Measurements from ENCODE around the gene DPYSL5.
"Not testable (repeated sequence)": the region's sequence is repeated elsewhere in the genome, so short reads cannot be mapped to it uniquely, and the experiment has no call there.

The DPYSL5 gene

DNA sequence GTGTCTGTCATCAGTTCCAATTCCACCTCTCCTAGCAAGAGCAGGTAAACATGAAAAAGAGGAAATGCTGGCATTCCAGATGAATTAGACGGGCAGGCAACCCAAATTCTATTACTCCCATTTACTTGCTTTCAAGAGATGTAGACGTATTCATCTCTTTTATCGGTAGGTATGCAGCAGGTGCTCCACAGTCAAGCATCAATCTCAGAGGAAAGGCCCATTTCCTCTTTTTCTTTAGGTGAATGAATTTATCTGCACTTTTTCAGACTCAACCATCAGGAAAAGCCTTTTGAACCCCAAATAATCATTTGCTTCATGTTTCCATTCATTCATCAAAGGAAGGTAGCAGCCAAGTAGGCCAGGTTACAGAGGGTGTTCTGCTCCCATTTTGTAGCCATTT, 27.9 kb downstream of the DPYSL5 start:
- no peak for DNase-seq

DNA sequence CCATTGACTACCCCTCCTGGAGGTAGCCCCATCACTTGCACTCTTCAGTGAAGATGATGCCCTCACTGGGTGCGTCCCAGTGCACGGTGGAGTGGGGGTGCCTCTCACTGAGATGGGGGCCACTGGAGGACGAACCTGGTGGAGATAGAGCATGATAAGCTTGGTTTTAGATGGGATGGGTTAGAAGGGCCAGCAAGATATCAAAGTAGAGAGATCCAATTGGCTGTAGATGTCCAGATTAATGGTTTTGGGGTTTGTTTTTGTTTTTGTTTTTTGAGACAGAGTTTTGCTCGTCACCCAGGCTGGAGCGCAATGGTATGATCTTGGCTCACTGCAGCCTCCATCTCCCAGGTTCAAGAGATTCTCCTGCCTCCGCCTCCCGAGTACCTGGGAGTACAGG, 28.3 kb downstream of the DPYSL5 start:
- DNase-seq: no peak

DNA sequence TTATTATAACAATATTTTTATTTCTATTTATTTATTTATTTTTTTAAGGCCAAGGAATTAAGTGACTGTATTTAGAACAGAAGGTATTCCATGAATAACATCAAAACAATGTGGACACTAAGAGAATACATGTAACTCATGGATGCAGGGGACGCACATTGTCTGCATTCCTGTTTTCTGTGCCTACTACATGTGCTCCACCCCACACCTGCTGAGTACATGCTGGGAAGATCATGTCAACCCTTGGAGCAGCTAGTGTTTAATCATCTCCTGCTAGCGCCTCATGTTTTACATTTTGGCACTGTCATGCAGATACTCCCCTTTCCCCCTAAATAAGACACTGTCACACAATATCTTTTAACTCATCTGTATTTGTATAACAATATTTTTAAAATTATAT, 29.3 kb downstream of the DPYSL5 start:
- DNase-seq: no peak

DNA sequence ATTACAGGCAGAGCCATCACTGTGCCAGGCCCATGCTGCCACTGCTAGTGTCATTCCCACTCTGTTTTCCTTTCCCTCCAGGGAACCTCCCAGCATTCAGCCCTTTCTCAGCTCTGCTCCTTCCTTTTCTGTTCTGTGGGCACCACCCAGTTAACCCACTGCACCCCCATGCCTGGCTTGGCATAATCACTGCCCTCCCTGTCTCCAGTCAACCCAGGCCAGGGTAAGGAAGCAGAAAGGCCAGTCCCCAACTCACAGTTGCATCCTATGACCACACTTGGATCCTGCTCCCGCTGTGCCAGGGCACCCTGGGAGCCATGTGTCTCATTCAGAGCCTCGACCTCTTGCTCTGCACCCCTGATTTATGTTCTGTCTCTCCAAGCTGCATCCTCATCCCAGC, 32.2 kb downstream of the DPYSL5 start:
- DNase-seq: no peak

DNA sequence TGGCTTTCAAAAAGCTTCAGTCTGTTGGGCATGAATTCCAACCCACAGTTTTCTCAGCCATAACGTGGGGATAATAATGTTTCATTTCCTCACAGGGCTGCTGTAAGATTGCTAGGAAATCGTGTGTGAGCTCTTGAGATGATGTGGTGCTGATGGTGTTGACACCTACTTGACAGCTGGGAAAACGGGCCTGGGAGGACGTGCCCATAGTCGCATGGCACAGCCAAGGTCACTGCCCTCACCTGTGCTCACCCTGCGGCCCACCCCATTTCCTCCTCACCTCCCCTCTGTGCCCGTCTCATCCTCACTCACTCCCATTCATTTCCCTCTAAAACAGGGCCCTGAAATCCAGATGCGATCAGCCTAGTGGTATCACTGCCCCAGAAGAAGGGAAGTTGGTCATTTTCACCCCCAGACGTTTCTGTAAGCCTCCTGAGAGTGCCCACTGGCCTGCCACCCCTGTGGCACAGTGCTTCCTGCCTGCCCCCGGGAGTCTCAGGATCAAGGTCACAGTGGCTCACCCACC, 33.0 kb downstream of the DPYSL5 start:
- no peak for DNase-seq

DNA sequence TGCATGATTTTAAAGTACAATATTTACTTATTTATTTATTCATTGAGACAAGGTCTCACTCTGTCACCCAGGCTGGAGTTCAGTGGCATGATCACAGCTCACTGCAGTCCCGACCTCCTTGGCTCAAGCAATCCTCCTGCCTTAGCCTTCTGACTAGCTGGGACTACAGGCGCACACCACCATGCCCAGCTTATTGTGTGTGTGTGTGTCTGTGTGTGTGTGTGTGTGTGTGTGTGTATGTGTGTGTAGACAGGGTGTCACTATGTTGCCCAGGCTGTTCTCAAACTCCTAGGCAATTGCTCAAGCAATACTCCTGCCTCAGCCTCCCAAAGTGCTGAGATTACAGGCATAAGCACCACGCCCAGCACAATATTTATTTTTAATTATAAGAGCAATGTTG, 34.3 kb downstream of the DPYSL5 start:
- DNase-seq: not testable (repeated sequence)

DNA sequence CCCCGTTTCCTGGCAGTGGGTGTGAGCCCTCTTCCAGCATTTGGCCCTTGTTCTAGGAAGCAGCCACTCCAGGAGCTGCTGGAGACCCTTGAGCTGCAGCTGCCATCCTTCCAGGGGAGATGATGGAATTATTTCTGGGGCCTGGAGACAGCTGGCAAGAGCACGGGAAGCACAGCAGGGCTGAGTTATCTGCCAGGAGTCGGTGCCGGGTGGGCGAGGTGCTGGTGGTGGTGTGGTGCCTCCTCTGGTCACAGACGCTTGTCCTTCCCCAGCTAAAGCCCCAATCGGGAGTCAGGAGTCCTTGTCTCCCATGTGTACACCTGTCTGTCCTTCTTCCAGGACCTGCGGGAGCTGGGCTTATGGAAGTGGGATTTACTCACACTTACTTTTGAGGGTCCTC, 36.0 kb downstream of the DPYSL5 start:
- DNase-seq: no peak

DNA sequence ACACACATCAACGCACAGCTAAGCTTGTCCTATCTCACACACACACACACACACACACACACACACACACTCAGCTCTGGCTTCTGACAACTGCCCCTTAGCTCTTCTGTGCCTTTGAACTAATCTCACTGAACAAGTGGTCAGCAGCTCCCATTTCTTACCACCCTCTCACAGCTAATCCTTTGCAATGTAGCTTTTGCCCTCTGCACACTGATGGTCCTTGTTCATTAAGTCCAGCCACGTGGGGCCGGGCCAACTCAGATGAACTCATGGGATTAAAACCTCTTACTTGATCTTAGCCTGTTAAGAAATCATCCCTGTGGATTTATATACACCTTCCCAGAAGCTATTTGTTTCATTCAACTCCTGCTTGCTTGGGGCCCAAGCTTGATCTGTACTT, 36.6 kb downstream of the DPYSL5 start:
- no peak for DNase-seq

DNA sequence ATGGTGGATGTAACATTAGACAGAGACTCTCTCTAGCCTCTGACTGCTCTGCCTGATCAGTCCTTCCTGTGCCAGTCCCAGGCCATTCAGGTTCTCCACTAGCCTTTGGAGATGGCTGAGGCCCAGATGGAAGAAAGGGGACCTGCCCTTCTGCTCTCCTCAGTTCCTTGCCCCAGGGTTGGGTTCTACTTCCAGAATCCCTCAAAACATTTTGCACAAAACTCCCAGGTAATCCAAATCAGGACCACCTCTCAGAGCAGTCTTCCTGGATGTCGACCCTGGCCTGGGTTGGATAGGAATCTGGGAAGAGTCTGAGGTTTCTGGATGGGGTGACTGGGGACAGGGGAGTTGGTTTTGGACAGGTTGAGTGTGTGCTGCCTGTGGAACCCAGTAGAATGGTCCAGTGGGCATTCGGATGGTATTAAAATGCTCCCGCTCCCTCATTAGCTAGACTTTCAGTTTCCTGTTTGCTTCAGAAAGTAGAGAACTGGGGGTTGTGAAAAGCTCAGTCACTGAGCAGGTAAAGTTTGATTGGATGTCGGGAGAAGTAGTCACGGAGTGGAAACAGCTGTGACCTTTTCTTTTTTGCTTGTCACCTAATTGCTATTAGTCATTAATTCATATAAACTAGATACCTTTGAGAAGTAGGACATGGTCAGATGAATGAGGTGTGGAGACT, 37.9 kb downstream of the DPYSL5 start:
- no peak for DNase-seq

DNA sequence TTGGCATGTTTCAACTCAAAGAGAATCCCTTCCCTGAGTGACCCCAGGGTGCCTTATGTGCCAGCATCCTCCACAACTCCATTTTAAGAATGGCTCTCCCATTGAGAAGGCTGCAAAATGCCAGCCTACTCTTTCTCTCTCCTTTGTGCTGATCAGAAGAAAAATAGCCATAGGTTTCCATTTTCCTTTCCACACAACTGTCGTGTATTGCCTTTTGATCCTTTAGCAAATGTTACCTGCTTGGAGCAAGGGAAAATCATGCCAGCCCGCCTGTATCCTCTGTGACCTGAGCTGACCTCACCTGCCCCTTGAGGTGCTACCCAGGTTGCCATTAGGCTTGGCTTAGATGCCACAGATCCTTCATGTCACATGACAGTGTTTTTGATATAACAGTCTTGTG, 38.8 kb downstream of the DPYSL5 start:
- DNase-seq: no peak

DNA sequence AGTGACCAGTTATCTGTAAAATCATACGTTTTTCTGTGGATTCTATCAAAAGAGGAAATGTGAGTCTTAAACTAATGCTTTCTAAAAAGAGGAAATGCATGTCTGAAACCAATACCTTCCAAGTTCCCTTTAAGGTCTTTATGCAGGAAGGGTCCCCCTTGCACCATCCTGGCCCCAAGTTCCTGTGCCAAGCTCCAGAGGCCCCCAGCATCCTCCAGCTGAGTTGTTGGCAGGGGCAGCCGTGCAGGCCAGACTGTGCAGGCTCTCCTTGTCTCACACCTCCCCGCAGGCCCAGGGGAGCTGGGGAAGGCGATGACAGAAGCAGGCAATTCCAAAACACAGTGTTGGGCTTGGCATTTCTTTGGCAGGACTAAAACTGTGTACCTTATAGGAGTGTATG, 39.2 kb downstream of the DPYSL5 start:
- no peak for DNase-seq

DNA sequence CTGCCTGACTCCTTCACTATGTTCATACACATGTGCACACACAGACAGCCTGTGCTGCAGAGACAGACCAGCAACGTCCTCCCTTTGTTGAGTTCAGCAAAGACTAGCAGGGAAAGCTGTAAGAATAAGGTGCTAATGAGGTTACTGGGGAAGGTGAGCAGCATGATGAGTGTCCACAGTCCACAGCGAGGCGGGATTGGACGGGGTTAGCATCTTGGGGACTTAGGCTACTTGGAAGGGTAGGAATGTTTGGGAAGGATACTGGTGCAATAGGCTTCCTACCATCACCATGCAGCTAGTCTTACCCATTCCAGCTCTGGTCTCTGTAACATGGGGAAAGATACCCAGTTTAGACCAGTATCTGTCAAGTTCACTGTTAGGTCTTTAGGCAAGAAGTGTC, 41.9 kb downstream of the DPYSL5 start:
- no peak for DNase-seq

DNA sequence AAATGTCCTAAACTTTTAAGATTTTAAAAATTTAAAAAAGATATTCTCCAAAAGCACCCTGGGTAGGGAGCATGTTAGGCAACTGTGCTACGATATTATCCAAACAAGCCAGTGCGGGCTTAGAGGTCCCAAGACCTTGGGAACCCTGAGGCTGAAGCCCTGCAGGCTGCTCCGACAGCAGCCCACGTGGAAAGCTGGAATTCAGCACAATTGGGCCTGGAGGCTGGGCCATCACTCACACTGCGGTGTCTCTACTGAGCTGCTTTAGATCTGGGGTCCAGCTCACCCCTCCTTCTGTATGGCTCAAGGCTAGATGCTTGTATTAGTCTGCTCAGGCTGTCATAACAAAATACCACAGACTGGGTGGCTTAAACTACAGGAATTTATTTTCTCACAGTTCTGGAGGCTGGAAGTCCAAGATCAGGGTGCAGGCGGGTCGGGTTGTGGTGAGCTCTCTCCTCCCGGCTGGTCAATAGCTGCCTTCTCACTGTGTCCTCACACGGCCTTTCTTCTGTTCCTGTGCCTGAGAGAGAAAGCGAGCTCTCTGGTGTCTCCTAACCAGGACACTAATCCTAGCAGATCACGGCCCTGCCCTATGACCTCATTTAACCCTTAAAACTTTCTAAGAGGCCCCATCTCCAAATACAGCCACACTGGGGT, 42.5 kb downstream of the DPYSL5 start:
- DNase-seq: no peak

DNA sequence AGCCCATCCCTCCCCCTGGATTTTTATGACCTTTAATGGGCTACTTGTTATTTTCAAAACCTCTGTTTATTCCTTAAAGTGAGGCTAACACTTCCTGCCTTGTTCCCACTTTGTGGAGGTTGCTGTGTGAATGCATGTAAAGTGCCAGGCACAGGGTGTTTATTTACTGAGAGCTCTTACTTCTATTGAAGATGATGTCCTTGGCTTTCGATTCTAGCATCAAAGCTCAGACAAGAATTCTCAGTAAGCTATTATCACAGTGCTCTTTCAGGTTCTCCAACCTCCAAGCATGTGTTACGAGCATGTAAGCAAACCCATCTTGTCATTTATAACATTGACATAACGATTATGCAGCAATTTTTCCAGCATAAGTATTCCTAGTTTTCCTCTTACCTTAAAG, 44.2 kb downstream of the DPYSL5 start:
- no peak for DNase-seq

DNA sequence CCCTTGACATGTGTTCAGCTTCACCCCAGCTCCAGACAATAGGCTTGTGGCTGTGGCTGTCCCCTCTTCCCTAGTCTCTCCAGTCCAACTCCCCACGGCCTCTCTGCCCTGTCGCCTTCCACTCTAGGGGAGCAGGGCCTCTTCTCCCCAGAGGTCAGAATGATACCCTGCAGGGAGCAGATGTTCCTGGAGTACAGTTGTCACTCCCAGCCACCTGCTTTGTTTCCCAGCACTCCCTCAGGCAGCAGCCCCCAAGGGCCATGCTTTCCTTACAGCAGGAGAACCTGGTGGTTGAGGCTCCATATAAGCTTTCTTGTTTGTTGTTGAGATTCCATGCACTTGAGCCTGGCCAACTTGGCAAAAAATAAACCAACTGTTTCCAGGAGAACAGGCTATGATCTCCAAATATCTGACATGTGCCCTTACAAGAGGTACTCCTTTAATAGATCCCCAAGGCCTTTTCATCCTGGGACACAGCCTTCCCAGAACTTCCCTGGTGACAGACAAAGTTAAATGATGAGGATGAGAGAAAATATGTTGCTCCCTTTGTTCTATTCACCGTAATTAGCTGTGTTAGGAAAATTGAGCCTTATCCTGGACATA, 45.1 kb downstream of the DPYSL5 start:
- DNase-seq: no peak

DNA sequence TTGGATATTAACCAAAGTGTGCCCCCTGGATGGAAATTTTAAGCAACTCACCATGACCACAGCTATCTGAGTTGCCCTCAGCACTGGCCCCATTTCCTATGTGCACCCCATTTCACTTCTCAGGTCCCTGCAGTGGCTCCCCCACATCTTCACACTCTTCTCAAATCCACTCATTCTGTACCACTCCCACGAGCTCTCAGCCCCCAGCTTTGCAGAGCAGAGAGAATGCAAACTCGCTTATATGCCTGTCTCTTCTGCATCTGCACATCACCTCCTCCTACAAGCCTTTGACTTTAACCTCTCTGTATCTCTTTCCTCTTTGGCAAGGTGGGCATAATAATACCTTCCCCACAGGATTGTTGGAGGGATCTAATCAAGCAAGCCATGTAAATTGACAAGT, 46.2 kb downstream of the DPYSL5 start:
- DNase-seq: no peak

DNA sequence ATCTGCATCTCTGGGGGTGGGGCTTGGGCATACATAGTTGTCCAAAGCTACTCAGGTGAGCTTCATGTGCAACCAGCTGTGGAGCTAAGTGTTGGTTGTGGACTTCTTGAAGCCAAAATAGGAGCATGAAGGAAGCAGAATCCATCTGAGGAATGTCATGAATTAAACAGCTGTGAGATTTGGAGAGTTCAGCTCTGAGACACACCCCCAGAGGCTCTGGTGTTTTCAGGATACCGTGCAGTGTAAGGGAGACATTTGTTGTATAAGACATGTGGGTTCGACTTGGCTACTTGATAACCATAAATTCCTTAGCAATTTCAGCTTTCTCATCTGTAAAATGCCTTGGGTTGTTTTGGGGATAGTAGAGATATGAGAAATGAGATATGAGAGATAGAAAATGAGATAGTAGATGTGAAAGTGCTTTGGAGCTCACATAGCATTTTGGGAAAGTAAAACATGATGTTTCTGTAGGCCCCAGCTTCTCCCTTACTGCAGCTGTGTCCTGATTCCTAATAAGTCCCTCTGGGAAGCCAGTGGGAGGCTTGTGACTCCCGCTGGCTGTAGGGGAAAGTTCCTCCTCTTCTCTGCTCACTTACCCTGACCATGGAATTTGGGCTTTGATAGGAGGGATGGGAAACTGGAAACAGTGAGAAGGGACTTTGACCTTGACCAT, 50.0 kb downstream of the DPYSL5 start:
- DNase-seq: no peak

DNA sequence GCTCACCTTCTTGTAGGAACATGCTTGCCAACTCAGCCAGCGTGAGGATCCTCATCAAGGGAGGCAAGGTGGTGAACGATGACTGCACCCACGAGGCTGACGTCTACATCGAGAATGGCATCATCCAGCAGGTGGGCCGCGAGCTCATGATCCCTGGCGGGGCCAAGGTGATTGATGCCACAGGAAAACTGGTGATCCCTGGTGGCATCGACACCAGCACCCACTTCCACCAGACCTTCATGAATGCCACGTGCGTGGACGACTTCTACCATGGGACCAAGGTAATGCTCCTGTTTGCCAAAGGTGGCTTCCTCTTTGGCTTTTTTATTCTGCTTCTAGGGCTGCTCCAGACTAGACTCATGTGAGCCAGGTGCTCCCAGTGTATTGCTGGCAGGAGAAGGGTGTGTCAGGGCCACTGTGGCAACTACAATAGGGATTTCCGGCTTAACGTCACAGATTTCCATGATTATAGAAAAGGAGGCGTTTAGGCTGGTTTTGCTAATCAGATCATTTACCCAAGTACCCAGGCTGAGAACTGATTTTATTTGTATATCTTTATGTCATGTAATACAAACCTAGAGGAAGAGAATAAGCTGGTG, 50.6 kb downstream of the DPYSL5 start:
- no peak for DNase-seq

DNA sequence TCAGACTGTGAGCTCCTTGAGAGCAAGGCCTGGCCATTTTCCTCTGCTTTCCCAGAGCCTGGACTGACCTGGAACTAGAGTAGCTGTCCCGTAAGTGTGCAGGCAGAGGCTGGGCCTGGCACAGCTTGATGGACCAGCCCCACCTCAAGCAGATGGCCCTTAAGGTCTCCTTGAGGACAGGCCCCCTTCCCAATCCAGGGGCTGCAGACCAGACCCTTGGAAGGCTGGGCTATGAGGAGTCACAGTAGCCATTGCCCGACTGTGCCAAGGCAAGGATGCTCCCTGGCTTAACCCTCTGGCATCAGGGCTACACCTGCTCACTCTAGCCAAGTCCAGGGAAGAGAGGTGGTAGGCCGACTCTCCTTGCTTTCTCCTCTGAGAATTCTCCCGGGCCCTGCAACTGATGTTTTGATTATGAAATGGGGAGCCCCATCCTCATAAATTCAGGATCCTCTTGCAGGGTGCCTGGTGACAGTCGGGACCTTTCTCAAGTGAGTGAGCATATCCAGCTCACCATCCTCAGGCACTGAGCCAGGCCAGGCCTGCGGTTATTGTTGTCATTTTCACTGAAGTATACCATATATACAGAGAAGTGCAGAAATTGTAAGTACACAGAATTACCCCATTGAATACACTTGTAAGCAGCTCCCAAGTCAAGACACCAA, 51.7 kb downstream of the DPYSL5 start:
- DNase-seq: no peak

DNA sequence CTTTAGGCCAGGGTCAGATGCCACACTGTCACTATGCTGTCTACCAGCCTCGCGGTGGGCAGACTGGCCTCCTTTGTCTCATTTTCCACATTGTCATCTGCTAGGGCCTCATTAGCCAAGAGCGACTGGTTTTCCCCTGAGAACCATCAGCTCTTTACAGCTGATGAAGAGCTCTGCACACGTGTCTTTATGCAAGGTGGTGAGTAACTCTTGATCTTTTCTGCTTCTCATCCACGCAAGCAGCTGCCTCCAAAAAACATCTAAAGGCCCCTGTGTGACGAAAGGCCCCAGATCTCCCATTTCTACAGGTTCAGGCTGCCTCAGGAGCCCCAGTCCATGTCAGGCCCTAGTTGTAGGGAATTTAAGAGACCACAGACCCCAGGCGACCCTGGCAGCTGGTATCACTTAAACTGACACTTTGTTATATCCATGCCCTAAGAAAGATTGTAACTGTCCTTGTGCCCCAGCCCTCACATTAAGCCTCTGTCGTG, 52.9 kb downstream of the DPYSL5 start:
- DNase-seq: no peak

DNA sequence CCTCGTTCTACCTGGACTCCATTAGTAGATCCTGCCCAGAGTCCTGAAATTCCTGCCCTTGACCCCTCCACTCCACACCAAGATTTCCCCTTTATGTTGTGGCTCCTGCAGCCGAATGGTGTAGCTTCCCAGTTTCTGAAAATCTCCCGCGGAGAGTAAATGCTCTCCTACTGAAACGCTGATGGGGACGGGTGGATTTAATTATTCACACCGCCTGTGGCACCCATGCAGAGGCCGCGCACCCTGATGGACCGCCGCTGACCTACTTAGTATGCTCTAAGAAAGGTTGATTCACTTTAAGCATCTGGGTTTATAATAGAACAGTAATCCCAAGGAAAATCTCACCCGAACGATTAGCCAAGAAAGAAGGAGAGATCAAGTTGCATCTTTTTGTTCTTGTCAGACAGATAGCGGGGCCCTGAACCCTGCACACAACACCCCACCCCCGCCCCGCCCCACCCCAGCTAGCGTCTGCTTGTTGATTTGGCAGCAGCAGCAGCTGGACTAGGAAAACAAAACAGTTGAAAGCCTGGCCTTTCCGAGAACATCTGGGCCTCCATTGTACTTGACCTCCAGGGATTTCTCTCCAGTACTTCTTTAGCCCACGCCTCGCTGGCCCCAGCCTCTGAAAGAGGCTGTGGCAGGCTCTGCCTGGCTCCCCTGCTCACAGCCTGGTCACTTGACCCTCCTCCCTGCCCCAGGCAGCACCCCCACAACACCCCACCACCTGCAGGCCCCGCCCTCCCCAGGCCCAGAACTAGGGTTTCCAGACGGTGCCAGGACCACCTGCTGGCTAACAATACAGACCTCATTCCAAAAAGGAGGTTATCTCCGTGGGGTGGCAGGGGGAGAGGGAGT, 53.6 kb downstream of the DPYSL5 start:
- DNase-seq: no peak

DNA sequence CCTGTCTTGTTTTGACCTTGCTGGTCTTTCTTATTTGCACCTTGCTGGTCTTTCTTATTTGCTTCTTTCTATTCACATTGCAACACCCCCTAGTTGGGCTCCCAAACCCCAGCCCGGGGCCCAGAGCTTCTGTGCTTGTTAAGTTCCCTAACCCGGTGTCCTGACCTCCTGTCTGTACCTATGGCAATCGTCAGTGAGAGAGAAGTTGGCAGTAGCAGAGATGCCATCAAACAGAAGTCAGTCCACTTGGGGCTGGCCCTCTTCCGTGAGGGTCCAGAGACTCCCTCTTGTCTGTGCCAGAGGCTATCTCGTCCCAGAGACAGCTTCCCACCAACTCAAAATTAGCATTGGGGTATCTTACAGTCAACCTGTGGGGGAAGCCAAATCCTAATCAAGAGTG, 55.7 kb downstream of the DPYSL5 start:
- no peak for DNase-seq
